Breast epithelium (tissue), 3 donors: ENCODE data around the gene RAP2A.

Source experiments
- CTCF ChIP-seq, 3 donors: fragments of 450-650 bp; IDR thresholded peaks; one replicate each; pipeline ENCODE4 v1.5.1; 2016 to 2017; ENCODE audit warnings: antibody characterized with exemption in 3 of 3, mild to moderate bottlenecking in 3 of 3, moderate library complexity in 3 of 3
- POLR2A ChIP-seq: fragments of 450-650 bp; IDR thresholded peaks from one replicate; pipeline ENCODE4 v1.6.1; 2016; ENCODE audit warnings: antibody characterized with exemption, mild to moderate bottlenecking, moderate library complexity

GRCh38 chr13:97385854-97386253 is 48.1 kb upstream of the RAP2A start:
- TF ChIP-seq CTCF (IDR thresholded peaks at IDR 0.05) (no peak), POLR2A (no peak)
